HG02852 (cell line): ENCODE data around the gene ZNF366.

ENCODE experiments used
- ATAC-seq: cut with Tn5 transposase; IDR thresholded peaks from one replicate; pipeline ENCODE4 v1.9.1; 2021; ENCODE audit warnings: mild to moderate bottlenecking, moderate library complexity; ENCODE audit not compliant: unreplicated experiment

The ZNF366 gene

GRCh38 chr5:72494623-72495124 is 12.5 kb downstream of the ZNF366 start:
- ATAC-seq: no peak

- ATAC-seq: no peak
Observed at GRCh38 chr5:72489536-72489935, 17.7 kb downstream of the ZNF366 start.

- no peak for ATAC-seq
Observed at GRCh38 chr5:72488756-72489155, 18.5 kb downstream of the ZNF366 start.

GRCh38 chr5:72487177-72487576 is 20.0 kb downstream of the ZNF366 start:
- ATAC-seq: no peak

GRCh38 chr5:72486371-72486770 is 20.8 kb downstream of the ZNF366 start:
- ATAC-seq: no peak

GRCh38 chr5:72485430-72485974 is 21.7 kb downstream of the ZNF366 start:
- ATAC-seq: no peak

- ATAC-seq: no peak
Observed at GRCh38 chr5:72482046-72482445, 25.2 kb downstream of the ZNF366 start.

GRCh38 chr5:72480841-72481240 is 26.4 kb downstream of the ZNF366 start:
- ATAC-seq: no peak

- ATAC-seq: no peak
Observed at GRCh38 chr5:72479921-72480320, 27.3 kb downstream of the ZNF366 start.

GRCh38 chr5:72478684-72479083 is 28.5 kb downstream of the ZNF366 start:
- no peak for ATAC-seq

GRCh38 chr5:72478276-72478675 is 28.9 kb downstream of the ZNF366 start:
- ATAC-seq: no peak

- no peak for ATAC-seq
Observed at GRCh38 chr5:72477644-72478043, 29.6 kb downstream of the ZNF366 start.

- ATAC-seq: no peak
Observed at GRCh38 chr5:72477176-72477575, 30.0 kb downstream of the ZNF366 start.

- ATAC-seq: no peak
Observed at GRCh38 chr5:72476721-72477120, 30.5 kb downstream of the ZNF366 start.

GRCh38 chr5:72476275-72476674 is 30.9 kb downstream of the ZNF366 start:
- ATAC-seq: no peak

GRCh38 chr5:72474516-72474915 is 32.7 kb downstream of the ZNF366 start:
- ATAC-seq: no peak

GRCh38 chr5:72474046-72474500 is 33.1 kb downstream of the ZNF366 start:
- no peak for ATAC-seq

GRCh38 chr5:72472666-72473422 is 34.4 kb downstream of the ZNF366 start:
- ATAC-seq: no peak

- no peak for ATAC-seq
Observed at GRCh38 chr5:72472031-72472430, 35.2 kb downstream of the ZNF366 start.

GRCh38 chr5:72470826-72471225 is 36.4 kb downstream of the ZNF366 start:
- ATAC-seq: no peak

- ATAC-seq: no peak
Observed at GRCh38 chr5:72468606-72469005, 38.6 kb downstream of the ZNF366 start.

- no peak for ATAC-seq
Observed at GRCh38 chr5:72468024-72468423, 39.2 kb downstream of the ZNF366 start.
